Esophagus squamous epithelium (tissue), 4 donors: Measurements from ENCODE around the gene TMEM135.
"Not testable (repeated sequence)": the region's sequence is repeated elsewhere in the genome, so short reads cannot be mapped to it uniquely, and the experiment has no call there.

Source experiments
- CTCF ChIP-seq, 6 experiments: fragments of 450-650 bp in 4 of 6; fragments of 200-600 bp in 2 of 6; sonication (generic) in 2 of 6; IDR thresholded peaks; one replicate each; pipeline ENCODE4 v1.5.1; 2016 to 2019; ENCODE audit warnings: antibody characterized with exemption in 6 of 6, mild to moderate bottlenecking in 4 of 6, moderate library complexity in 4 of 6
- POLR2A ChIP-seq, 4 donors: fragments of 450-650 bp; IDR thresholded peaks; one replicate each; pipeline ENCODE4 v1.6.1; 2017; ENCODE audit warnings: antibody characterized with exemption in 4 of 4, mild to moderate bottlenecking in 4 of 4, moderate library complexity in 3 of 4

DNA sequence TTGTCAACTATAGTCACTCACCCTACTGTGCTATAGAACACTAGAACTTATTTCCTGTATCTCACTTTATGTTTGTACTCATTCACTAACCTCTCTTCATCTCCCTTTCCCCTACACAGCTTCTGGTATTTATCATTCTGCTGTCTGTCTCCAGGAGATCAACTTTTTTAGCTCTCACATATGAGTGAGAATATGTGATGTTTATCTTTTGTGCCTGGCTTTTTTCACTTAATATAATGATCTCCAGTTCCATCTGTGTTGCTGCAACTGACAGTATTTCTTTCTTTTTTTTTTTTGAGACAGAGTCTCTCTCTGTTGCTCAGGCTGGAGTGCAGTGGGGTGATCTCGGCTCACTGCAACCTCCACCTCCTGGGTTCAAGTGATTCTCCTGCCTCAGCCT, 68.1 kb downstream of the TMEM135 start:
- not testable (repeated sequence) for TF ChIP-seq CTCF, POLR2A (IDR thresholded peaks at IDR 0.05)
